Gastroesophageal sphincter (tissue), 4 donors: ENCODE measurements around the gene EZH1. TPM values are rescaled to one million over a fixed set of nuclear protein-coding genes. Genes with fewer than 3 reads are reported as not detected.

Source experiments
- ATAC-seq: fragments of 150-250 bp; one replicate; pipeline ENCODE4 v1.9.1; 2016; ENCODE audit warnings: mild to moderate bottlenecking, moderate library complexity
- H3K27ac ChIP-seq, 4 donors: fragments of 200-600 bp; sonication (generic) in 3 of 4; 1 replicate in 3 of 4; 2 replicates in 1 of 4; pipeline ENCODE4 v1.5.1; 2016 to 2019
- H3K27me3 ChIP-seq: fragments of 200-600 bp; sonication (generic); one replicate; pipeline ENCODE4 v1.5.1; 2019
- H3K36me3 ChIP-seq, 2 donors: fragments of 200-600 bp; sonication (generic); one replicate each; pipeline ENCODE4 v1.5.1; 2019; ENCODE audit warnings: control low read depth in 1 of 2
- H3K4me1 ChIP-seq, 3 donors: fragments of 200-600 bp; sonication (generic); 1 replicate in 2 of 3; 2 replicates in 1 of 3; pipeline ENCODE4 v1.5.1; 2016 to 2019; ENCODE audit warnings: control low read depth in 2 of 3
- H3K4me3 ChIP-seq, 2 donors: fragments of 200-600 bp; sonication (generic); one replicate each; pipeline ENCODE4 v1.5.1; 2019; ENCODE audit warnings: mild to moderate bottlenecking in 1 of 2, moderate library complexity in 1 of 2
- H3K9me3 ChIP-seq, 3 donors: fragments of 200-600 bp; sonication (generic); one replicate each; pipeline ENCODE4 v1.5.1; 2017 to 2019; ENCODE audit warnings: control low read depth in 2 of 3
- EP300 ChIP-seq: sonication (generic); formaldehyde crosslinking; IDR thresholded peaks from one replicate; pipeline ENCODE4 v1.6.1; 2017; ENCODE audit warnings: antibody characterized with exemption, mild to moderate bottlenecking
- POLR2A ChIP-seq, 2 donors: fragments of 450-650 bp; IDR thresholded peaks; one replicate each; pipeline ENCODE4 v1.6.1; 2017; ENCODE audit warnings: antibody characterized with exemption in 2 of 2, mild to moderate bottlenecking in 2 of 2, moderate library complexity in 1 of 2
- POLR2AphosphoS5 ChIP-seq: sonication (generic); formaldehyde crosslinking; IDR thresholded peaks from one replicate; pipeline ENCODE4 v1.6.1; 2017; ENCODE audit warnings: antibody characterized with exemption
- WGBS, 2 donors: methylation state at CpG; one replicate each; pipeline ENCODE4 v1.1.5; 2018; ENCODE audit warnings: low coverage in 1 of 2; 5-methylcytosine and 5-hydroxymethylcytosine counted together
- total RNA-seq, 4 donors: library from RNA; depleted of rRNA; stranded (reverse); fragments of >200 nt; gene quantifications; one replicate each; pipeline ENCODE4 v1.1.0, GENCODE V29; 2016
- TF ChIP-seq, protein P1 (sequence below), 4 experiments: fragments of 200-600 bp in 2 of 4; fragments of 450-650 bp in 2 of 4; sonication (generic) in 1 of 4; IDR thresholded peaks; one replicate each; pipeline ENCODE4 v1.5.1; 2017 to 2019; ENCODE audit warnings: antibody characterized with exemption in 4 of 4, mild to moderate bottlenecking in 2 of 4, moderate library complexity in 2 of 4

EZH1 gene
- total RNA-seq, 4 donors from 2014 or later = 57.2 to 90.4 (median 59.7) TPM

DNA sequence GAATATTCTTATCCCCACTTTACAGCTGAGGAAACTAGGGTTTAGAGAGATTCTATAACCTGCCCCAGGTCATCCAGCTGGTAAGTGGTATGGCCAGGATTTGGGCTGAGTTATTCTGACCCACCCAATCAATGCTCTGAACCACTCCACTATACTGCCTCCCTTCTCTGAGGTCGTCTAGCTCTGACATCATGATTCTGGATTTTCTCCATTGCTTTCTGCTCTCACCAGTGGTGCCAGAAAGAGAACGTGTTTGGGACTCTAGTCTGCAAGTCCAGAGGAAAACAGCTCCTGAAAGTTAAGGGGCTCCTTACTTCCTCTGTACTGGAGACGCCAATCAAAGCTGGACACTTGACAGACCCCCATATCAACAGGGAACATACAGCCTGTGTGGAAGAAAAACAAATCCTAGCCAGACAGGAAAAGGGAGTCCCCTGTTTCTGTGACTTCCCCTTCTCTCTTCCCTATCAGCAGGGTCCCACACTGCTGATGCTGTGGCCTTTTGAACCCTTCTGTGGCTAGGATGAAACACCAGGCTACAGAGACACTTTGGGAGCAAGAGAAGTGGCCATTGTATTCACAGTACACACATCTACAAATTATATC, 6.0 kb upstream of the EZH1 start:
- H3K4me3 ChIP-seq = no peak overlapping the region
- TF ChIP-seq, protein P1, sequence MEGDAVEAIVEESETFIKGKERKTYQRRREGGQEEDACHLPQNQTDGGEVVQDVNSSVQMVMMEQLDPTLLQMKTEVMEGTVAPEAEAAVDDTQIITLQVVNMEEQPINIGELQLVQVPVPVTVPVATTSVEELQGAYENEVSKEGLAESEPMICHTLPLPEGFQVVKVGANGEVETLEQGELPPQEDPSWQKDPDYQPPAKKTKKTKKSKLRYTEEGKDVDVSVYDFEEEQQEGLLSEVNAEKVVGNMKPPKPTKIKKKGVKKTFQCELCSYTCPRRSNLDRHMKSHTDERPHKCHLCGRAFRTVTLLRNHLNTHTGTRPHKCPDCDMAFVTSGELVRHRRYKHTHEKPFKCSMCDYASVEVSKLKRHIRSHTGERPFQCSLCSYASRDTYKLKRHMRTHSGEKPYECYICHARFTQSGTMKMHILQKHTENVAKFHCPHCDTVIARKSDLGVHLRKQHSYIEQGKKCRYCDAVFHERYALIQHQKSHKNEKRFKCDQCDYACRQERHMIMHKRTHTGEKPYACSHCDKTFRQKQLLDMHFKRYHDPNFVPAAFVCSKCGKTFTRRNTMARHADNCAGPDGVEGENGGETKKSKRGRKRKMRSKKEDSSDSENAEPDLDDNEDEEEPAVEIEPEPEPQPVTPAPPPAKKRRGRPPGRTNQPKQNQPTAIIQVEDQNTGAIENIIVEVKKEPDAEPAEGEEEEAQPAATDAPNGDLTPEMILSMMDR (IDR thresholded peaks at IDR 0.05) = no peak
- TF ChIP-seq EP300 = no peak
- TF ChIP-seq POLR2AphosphoS5 = no peak
- TF ChIP-seq POLR2A (IDR thresholded peaks at IDR 0.05) = no peak
- H3K27me3 ChIP-seq = no peaks in the 10 kb centered on the region
- no peak for ATAC-seq
- H3K9me3 ChIP-seq = no peaks in the 10 kb centered on the region
- WGBS, 2 donors = 20 to 33% methylated on average over 2 to 3 of the region's 3 CpGs
- H3K27ac ChIP-seq = peak overlapping the region in 3 of 4 donors; percentile 69 to 71 (median 69)
- no peaks in the 10 kb centered on the region for H3K36me3 ChIP-seq
- peaks cover 0 to 50% (median 27%) of the 10 kb centered on the region in 3 donors for H3K4me1 ChIP-seq

DNA sequence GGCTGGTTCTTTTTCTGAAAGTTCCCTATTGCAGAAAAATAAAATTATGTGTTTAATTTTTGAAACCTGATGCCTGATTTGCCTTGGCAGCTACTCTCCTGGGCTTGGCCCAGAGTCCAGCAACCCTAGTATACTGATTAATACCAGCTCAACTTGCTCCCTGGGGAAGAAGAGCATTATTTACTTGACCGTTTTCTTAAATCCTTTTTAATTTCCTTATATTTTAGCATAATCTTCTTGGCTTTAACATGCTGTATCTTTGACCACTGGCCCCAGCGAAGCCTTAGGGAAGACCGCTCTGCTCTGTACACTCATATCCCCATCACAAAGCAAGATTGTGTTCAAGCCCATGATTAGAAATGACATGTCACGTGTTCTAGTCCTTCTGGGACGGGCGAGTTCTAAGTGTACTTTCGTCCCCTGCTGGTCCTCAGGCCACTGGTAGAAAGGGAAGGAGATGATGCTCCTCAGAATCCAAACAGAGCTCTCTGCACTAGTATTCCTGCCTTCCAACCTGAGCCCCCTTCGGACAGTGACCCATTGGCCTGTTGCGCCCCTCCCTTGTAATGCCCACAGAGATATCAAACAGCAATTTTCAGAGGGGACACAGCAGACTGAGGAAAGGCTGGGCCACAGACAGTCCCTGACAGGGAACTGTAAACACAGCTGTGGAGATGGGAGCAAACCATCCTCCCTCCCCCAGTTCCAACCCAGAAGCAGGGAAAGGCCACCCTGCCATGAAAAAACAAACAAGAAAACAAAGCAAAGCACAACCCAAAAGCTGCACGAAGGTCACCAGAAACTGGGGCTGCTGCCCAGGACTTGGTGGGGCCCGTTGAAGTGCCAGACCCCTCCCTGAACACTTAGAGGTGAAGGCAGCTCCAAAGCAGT, 4.3 kb upstream of the EZH1 start:
- TF ChIP-seq EP300 (no peak), POLR2A (IDR thresholded peaks at IDR 0.05) (no peak), POLR2AphosphoS5 (no peak)
- TF ChIP-seq, protein P1 (IDR thresholded peaks at IDR 0.05) = no peak
- no peaks in the 10 kb centered on the region for H3K36me3 ChIP-seq
- ATAC-seq = no peak
- H3K9me3 ChIP-seq = no peaks in the 10 kb centered on the region
- WGBS, 2 donors = 22 to 56% methylated on average over 2 to 7 of the region's 11 CpGs
- H3K27me3 ChIP-seq = no peaks in the 10 kb centered on the region
- H3K4me1 ChIP-seq = peaks cover 0 to 61% (median 27%) of the 10 kb centered on the region in 3 donors
- no peak overlapping the region for H3K4me3 ChIP-seq
- H3K27ac ChIP-seq = peak overlapping the region in 3 of 4 donors; percentile 69 to 71 (median 69)

DNA sequence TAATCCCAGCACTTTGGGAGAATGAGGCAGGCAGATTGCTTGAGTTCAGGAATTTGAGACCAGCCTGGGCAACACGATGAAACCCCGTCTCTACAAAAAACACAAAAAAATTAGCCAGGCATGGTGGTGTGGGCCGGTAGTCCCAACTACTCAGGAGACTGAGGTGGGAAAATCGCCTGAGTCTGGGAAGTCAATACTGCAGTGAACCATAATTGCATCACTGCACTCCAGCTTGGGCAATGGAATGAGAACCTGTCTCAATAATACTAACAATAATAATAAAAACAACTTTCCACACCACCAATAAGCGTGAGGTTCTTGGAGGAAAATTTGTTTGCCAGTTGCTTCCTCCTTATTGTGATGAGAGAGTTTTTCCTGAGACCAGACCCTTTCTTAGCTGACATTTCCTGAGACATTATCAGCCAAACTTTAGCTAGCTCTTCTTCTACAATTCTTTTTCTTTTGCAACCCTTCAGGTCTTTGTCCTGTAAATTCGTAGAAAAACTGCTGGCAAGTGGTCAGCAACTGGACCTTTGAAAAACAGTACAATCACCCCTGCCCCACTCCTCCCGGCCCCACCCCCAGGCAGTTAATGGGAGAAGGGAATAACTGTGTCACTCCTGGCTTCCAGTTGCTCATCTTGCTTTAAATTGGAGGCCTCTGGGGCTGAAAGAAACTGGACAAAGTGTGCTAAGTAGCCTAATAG, 3.5 kb upstream of the EZH1 start:
- TF ChIP-seq, protein P1 (IDR thresholded peaks at IDR 0.05) = no peak
- TF ChIP-seq POLR2AphosphoS5 = no peak
- TF ChIP-seq EP300 = no peak
- TF ChIP-seq POLR2A (IDR thresholded peaks at IDR 0.05) = no peak
- peak; percentile 40 for ATAC-seq
- no peaks in the 10 kb centered on the region for H3K9me3 ChIP-seq
- H3K36me3 ChIP-seq = no peaks in the 10 kb centered on the region
- H3K27ac ChIP-seq = peak overlapping the region in 3 of 4 donors; percentile 69 to 71 (median 69)
- H3K4me3 ChIP-seq = no peak overlapping the region
- peaks cover 0 to 69% (median 35%) of the 10 kb centered on the region in 3 donors for H3K4me1 ChIP-seq
- WGBS, 2 donors = 39 to 59% methylated on average over 5 of the region's 7 CpGs
- no peaks in the 10 kb centered on the region for H3K27me3 ChIP-seq

DNA sequence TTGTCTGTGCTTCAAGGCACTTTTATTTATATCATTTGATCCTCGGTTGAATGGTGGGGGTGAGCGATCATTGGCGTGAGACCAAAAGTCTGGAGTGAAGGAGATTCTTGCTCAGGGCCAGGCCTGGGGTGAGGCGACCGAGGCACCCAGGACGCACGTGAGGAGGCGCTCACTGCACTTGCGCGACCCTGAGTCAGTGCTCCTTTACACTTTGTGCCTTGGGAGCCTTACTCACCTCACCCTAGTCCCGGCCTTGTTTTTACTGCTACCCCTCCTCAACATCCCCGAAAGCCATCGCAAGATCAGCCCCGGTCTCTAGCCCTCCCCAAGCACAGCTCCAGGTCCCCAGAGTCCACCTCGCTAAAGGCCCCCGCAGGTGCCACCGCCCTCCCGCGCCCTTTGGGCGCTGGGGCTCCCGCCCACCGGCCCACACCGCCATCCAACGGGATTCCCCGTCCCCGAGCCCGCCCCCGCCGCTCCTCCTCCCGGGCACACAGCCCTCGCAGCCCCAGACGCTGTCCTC, 496 bp downstream of the EZH1 start:
- Histone ChIP-seq H3K27ac (peak overlapping the region; percentile 75 to 95 (median 90)), H3K27me3 (no peaks in the 10 kb centered on the region), H3K36me3 (peaks cover 0 to 12% of the 10 kb centered on the region in 2 donors), H3K4me3 (peak overlapping the region; percentile 76 to 82), H3K4me1 (peaks cover 0 to 65% (median 17%) of the 10 kb centered on the region in 3 donors), H3K9me3 (no peaks in the 10 kb centered on the region)
- peak; percentile 89 for ATAC-seq
- 0 to 1% methylated on average over 10 to 11 of the region's 32 CpGs for WGBS, 2 donors
- TF ChIP-seq, protein P1 (IDR thresholded peaks at IDR 0.05) = peak in 1 of 4 experiments; percentile 6
- no peak for TF ChIP-seq POLR2A (IDR thresholded peaks at IDR 0.05)
